GM12878 (cell line): ENCODE measurements around the gene PERM1. TPM values are rescaled to one million over a fixed set of nuclear protein-coding genes. Genes with fewer than 3 reads are reported as not detected.

ENCODE experiments used
- BHLHE40 ChIP-seq, 2 experiments: fragments of 450-650 bp in 1 of 2; IDR thresholded peaks; 2 replicates each; pipeline ENCODE4 v1.6.1; 2011 to 2017; ENCODE audit warnings: low read depth in 2 of 2, borderline replicate concordance in 1 of 2, improper control_type of control experiment in 1 of 2, low read length in 1 of 2, mild to moderate bottlenecking in 1 of 2
- BRCA1 ChIP-seq: IDR thresholded peaks from 2 replicates; pipeline ENCODE4 v1.6.1; 2011; ENCODE audit warnings: low read depth, low read length, improper control_type of control experiment
- CHD2 ChIP-seq: IDR thresholded peaks from 2 replicates; pipeline ENCODE4 v1.6.1; 2011; ENCODE audit warnings: low read depth, low read length, improper control_type of control experiment, borderline replicate concordance
- GABPA ChIP-seq: IDR thresholded peaks from 2 replicates; pipeline ENCODE4 v1.6.1; 2014; ENCODE audit warnings: antibody characterized with exemption, low read depth, mild to moderate bottlenecking, inconsistent platforms
- GATAD2B ChIP-seq: fragments of 450-650 bp; conservative IDR thresholded peaks from 2 replicates; pipeline ENCODE4 v1.6.1; 2017; ENCODE audit warnings: low read depth, mild to moderate bottlenecking, moderate library complexity
- HCFC1 ChIP-seq: fragments of 150-350 bp; IDR thresholded peaks from 2 replicates; pipeline ENCODE4 v1.6.1; 2014; ENCODE audit warnings: low read length
- MTA3 ChIP-seq: IDR thresholded peaks from 2 replicates; pipeline ENCODE4 v1.6.1; 2012; ENCODE audit warnings: low read length, inconsistent platforms, borderline replicate concordance
- NFIC ChIP-seq: IDR thresholded peaks from 2 replicates; pipeline ENCODE4 v1.6.1; 2012; ENCODE audit warnings: low read depth, mild to moderate bottlenecking, inconsistent platforms, low read length, moderate library complexity
- NFXL1 ChIP-seq: fragments of 450-650 bp; IDR thresholded peaks from 2 replicates; pipeline ENCODE4 v1.6.1; 2017; ENCODE audit warnings: antibody characterized with exemption, mild to moderate bottlenecking, borderline replicate concordance
- NRF1 ChIP-seq: conservative IDR thresholded peaks from 2 replicates; pipeline ENCODE4 v1.6.1; 2011; ENCODE audit warnings: mild to moderate bottlenecking, low read depth, low read length, improper control_type of control experiment
- PML ChIP-seq: IDR thresholded peaks from 2 replicates; pipeline ENCODE4 v1.6.1; 2012; ENCODE audit warnings: low read length, inconsistent platforms
- POLR2AphosphoS5 ChIP-seq: IDR thresholded peaks from 2 replicates; pipeline ENCODE4 v1.6.1; 2011; ENCODE audit warnings: mild to moderate bottlenecking, low read length, inconsistent platforms
- POU2F2 ChIP-seq: IDR thresholded peaks from 3 replicates; pipeline ENCODE4 v1.6.1; 2011; ENCODE audit warnings: low read depth, mild to moderate bottlenecking, low read length, borderline replicate concordance
- RB1 ChIP-seq: fragments of 450-650 bp; formaldehyde crosslinking; IDR thresholded peaks from 2 replicates; pipeline ENCODE4 v1.6.1; 2017; ENCODE audit warnings: mild to moderate bottlenecking, borderline replicate concordance
- SMC3 ChIP-seq: IDR thresholded peaks from 2 replicates; pipeline ENCODE4 v1.6.1; 2011; ENCODE audit warnings: low read length, improper control_type of control experiment, borderline replicate concordance
- SP1 ChIP-seq: IDR thresholded peaks from one replicate; pipeline ENCODE4 v1.6.1; 2011; ENCODE audit warnings: low read depth, low read length
- TAF1 ChIP-seq: IDR thresholded peaks from 2 replicates; pipeline ENCODE4 v1.6.1; 2011; ENCODE audit warnings: mild to moderate bottlenecking, low read depth, low read length, borderline replicate concordance
- TCF12 ChIP-seq: IDR thresholded peaks from 2 replicates; pipeline ENCODE4 v1.6.1; 2011; ENCODE audit warnings: low read depth, mild to moderate bottlenecking, low read length
- ZBED1 ChIP-seq: IDR thresholded peaks from 2 replicates; pipeline ENCODE4 v1.6.1; 2016; ENCODE audit warnings: borderline replicate concordance
- polyA plus RNA-seq, 11 experiments: library from polyadenylated mRNA; depleted of rRNA in 4 of 11; unstranded in 6 of 11; stranded (reverse) in 5 of 11; fragments of >200 nt; fragmentation: Nextera tagmentation in 4 of 11; fragmentation: Illumina TruSeq in 1 of 11; extraction: Ambion mirVana in 4 of 11; extraction: Trizol in 1 of 11; gene quantifications; 1 replicate in 1 of 11; 2 replicates in 10 of 11; pipeline versions ENCODE4 v1.2.1 to v1.2.3, GENCODE V29; 2011 to 2016; ENCODE audit warnings: inconsistent platforms in 2 of 11, missing spikeins in 2 of 11, low read depth in 1 of 11
- total RNA-seq, 4 experiments: library from RNA; depleted of rRNA in 3 of 4; stranded (reverse); fragments of >200 nt in 3 of 4; fragmentation: Illumina TruSeq in 1 of 4; extraction: Trizol in 1 of 4; gene quantifications; 2 replicates each; pipeline versions ENCODE4 v1.2.1 to v1.2.3, GENCODE V29; 2013 to 2021
- TF ChIP-seq, protein P1 (sequence below): fragments of 450-650 bp; IDR thresholded peaks from 2 replicates; pipeline ENCODE4 v1.6.1; 2016; ENCODE audit warnings: mild to moderate bottlenecking, moderate library complexity, borderline replicate concordance
- TF ChIP-seq, protein P2 (sequence below): IDR thresholded peaks from 2 replicates; pipeline ENCODE4 v1.6.1; 2012; ENCODE audit warnings: low read depth, low read length, improper control_type of control experiment
- TF ChIP-seq, protein P3 (sequence below): IDR thresholded peaks from 2 replicates; pipeline ENCODE4 v1.6.1; 2012; ENCODE audit warnings: low read depth, low read length, improper control_type of control experiment
- TF ChIP-seq, protein P4 (sequence below), 3 experiments: IDR thresholded peaks in 2 of 3; conservative IDR thresholded peaks in 1 of 3; 2 replicates each; pipeline ENCODE4 v1.5.1; 2011; ENCODE audit warnings: low read depth in 3 of 3, low read length in 3 of 3, mild to moderate bottlenecking in 3 of 3, control low read depth in 2 of 3, moderate library complexity in 2 of 3, inconsistent platforms in 1 of 3, mixed read lengths in 1 of 3; ENCODE audit not compliant: control insufficient read depth in 2 of 3, insufficient read depth in 1 of 3; ENCODE audit errors: extremely low read depth in 1 of 3

The PERM1 gene
- total and polyA plus RNA-seq, 10 of the 15 experiments (the other 5 are each of a cell fraction or from before 2014, with no cell fraction given): not detected

- TF ChIP-seq, protein P1, sequence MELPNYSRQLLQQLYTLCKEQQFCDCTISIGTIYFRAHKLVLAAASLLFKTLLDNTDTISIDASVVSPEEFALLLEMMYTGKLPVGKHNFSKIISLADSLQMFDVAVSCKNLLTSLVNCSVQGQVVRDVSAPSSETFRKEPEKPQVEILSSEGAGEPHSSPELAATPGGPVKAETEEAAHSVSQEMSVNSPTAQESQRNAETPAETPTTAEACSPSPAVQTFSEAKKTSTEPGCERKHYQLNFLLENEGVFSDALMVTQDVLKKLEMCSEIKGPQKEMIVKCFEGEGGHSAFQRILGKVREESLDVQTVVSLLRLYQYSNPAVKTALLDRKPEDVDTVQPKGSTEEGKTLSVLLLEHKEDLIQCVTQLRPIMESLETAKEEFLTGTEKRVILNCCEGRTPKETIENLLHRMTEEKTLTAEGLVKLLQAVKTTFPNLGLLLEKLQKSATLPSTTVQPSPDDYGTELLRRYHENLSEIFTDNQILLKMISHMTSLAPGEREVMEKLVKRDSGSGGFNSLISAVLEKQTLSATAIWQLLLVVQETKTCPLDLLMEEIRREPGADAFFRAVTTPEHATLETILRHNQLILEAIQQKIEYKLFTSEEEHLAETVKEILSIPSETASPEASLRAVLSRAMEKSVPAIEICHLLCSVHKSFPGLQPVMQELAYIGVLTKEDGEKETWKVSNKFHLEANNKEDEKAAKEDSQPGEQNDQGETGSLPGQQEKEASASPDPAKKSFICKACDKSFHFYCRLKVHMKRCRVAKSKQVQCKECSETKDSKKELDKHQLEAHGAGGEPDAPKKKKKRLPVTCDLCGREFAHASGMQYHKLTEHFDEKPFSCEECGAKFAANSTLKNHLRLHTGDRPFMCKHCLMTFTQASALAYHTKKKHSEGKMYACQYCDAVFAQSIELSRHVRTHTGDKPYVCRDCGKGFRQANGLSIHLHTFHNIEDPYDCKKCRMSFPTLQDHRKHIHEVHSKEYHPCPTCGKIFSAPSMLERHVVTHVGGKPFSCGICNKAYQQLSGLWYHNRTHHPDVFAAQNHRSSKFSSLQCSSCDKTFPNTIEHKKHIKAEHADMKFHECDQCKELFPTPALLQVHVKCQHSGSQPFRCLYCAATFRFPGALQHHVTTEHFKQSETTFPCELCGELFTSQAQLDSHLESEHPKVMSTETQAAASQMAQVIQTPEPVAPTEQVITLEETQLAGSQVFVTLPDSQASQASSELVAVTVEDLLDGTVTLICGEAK: peak; percentile 89
- TF ChIP-seq, protein P2, sequence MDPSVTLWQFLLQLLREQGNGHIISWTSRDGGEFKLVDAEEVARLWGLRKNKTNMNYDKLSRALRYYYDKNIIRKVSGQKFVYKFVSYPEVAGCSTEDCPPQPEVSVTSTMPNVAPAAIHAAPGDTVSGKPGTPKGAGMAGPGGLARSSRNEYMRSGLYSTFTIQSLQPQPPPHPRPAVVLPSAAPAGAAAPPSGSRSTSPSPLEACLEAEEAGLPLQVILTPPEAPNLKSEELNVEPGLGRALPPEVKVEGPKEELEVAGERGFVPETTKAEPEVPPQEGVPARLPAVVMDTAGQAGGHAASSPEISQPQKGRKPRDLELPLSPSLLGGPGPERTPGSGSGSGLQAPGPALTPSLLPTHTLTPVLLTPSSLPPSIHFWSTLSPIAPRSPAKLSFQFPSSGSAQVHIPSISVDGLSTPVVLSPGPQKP: peak; percentile 68; the same call in 1 of the 2 replicates
- peak; percentile 88 for TF ChIP-seq GABPA
- TF ChIP-seq PML: no peak
- TF ChIP-seq TAF1: peak; percentile 83; the same call in 1 of the 2 replicates
- TF ChIP-seq POU2F2: no peak; the same call in 2 of the 3 replicates
- TF ChIP-seq, protein P3, sequence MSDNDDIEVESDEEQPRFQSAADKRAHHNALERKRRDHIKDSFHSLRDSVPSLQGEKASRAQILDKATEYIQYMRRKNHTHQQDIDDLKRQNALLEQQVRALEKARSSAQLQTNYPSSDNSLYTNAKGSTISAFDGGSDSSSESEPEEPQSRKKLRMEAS: peak; percentile 63; the same call in 1 of the 2 replicates
- no peak for TF ChIP-seq NRF1
- TF ChIP-seq RB1: no peak; the same call in 1 of the 2 replicates
- TF ChIP-seq, protein P4, sequence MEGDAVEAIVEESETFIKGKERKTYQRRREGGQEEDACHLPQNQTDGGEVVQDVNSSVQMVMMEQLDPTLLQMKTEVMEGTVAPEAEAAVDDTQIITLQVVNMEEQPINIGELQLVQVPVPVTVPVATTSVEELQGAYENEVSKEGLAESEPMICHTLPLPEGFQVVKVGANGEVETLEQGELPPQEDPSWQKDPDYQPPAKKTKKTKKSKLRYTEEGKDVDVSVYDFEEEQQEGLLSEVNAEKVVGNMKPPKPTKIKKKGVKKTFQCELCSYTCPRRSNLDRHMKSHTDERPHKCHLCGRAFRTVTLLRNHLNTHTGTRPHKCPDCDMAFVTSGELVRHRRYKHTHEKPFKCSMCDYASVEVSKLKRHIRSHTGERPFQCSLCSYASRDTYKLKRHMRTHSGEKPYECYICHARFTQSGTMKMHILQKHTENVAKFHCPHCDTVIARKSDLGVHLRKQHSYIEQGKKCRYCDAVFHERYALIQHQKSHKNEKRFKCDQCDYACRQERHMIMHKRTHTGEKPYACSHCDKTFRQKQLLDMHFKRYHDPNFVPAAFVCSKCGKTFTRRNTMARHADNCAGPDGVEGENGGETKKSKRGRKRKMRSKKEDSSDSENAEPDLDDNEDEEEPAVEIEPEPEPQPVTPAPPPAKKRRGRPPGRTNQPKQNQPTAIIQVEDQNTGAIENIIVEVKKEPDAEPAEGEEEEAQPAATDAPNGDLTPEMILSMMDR (IDR thresholded peaks at IDR 0.05 in 2 of 3, conservative IDR thresholded peaks at IDR 0.05 in 1 of 3; ENCODE audit: control insufficient read depth in 2 of 3, extremely low read depth in 1 of 3, insufficient read depth in 1 of 3, low read depth in 3 of 3, low read length in 3 of 3): no peak
- TF ChIP-seq NFXL1: no peak
- peak; percentile 71 for TF ChIP-seq SP1
- peak; percentile 75 for TF ChIP-seq POLR2AphosphoS5
- 0 out of 2 replicates have a peak, but pooled peaks have one; percentile 19 for TF ChIP-seq GATAD2B
- TF ChIP-seq MTA3: no peak
- TF ChIP-seq NFIC: no peak
- TF ChIP-seq CHD2: 0 out of 2 replicates have a peak, but pooled peaks have one; percentile 17
- TF ChIP-seq BRCA1: no peak
- no peak for TF ChIP-seq SMC3
- peak; percentile 63 for TF ChIP-seq HCFC1
- peak in 1 of 2 experiments; percentile 84; a peak in 3 of 4 replicates for TF ChIP-seq BHLHE40 (IDR thresholded peaks at IDR 0.05; ENCODE audit: borderline replicate concordance in 1 of 2, low read depth in 2 of 2, low read length in 1 of 2)
- no peak for TF ChIP-seq ZBED1
- 0 out of 2 replicates have a peak, but pooled peaks have one; percentile 25 for TF ChIP-seq TCF12
These were observed 22.8 kb downstream of the PERM1 start, which contains the start of gene NOC2L (continued) for GRCh38 chr1:958823-959730.
